Ishikawa (cell line): ENCODE measurements around the gene PARP8.

Source experiments
- CREB1 ChIP-seq: IDR thresholded peaks from 2 replicates; pipeline ENCODE4 v1.6.1; 2012; ENCODE audit warnings: low read depth
- EP300 ChIP-seq: IDR thresholded peaks from 2 replicates; pipeline ENCODE4 v1.6.1; 2012; ENCODE audit warnings: borderline replicate concordance
- TAF1 ChIP-seq: IDR thresholded peaks from 2 replicates; pipeline ENCODE4 v1.6.1; 2012; ENCODE audit warnings: low read depth, mild to moderate bottlenecking
- TF ChIP-seq, protein P1 (sequence below): IDR thresholded peaks from 2 replicates; pipeline ENCODE4 v1.6.1; 2012
- TF ChIP-seq, protein P2 (sequence below): IDR thresholded peaks from 2 replicates; pipeline ENCODE4 v1.6.1; 2012; ENCODE audit warnings: low read depth, mild to moderate bottlenecking

DNA sequence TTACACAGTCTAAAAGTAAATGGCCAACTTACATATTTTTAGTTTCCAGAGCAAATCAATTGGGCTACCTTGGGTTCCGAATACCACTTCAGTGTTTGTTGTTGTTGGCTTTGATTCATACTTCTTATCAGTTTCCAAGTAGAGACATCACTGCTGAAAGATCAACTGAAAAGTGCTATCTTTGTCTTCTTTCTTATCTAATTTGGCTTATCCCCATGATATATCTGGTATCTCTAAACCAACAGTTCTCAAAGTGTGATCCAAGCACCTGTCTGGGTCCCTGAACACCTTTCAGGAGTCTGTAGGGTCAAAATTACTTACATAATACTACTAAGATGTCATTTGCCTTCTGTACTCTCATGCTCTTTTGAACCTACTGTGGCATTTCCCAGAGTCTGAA is 200.0 kb downstream of the PARP8 start:
- no peak for TF ChIP-seq TAF1
- TF ChIP-seq, protein P1, sequence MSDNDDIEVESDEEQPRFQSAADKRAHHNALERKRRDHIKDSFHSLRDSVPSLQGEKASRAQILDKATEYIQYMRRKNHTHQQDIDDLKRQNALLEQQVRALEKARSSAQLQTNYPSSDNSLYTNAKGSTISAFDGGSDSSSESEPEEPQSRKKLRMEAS = no peak
- TF ChIP-seq, protein P2, sequence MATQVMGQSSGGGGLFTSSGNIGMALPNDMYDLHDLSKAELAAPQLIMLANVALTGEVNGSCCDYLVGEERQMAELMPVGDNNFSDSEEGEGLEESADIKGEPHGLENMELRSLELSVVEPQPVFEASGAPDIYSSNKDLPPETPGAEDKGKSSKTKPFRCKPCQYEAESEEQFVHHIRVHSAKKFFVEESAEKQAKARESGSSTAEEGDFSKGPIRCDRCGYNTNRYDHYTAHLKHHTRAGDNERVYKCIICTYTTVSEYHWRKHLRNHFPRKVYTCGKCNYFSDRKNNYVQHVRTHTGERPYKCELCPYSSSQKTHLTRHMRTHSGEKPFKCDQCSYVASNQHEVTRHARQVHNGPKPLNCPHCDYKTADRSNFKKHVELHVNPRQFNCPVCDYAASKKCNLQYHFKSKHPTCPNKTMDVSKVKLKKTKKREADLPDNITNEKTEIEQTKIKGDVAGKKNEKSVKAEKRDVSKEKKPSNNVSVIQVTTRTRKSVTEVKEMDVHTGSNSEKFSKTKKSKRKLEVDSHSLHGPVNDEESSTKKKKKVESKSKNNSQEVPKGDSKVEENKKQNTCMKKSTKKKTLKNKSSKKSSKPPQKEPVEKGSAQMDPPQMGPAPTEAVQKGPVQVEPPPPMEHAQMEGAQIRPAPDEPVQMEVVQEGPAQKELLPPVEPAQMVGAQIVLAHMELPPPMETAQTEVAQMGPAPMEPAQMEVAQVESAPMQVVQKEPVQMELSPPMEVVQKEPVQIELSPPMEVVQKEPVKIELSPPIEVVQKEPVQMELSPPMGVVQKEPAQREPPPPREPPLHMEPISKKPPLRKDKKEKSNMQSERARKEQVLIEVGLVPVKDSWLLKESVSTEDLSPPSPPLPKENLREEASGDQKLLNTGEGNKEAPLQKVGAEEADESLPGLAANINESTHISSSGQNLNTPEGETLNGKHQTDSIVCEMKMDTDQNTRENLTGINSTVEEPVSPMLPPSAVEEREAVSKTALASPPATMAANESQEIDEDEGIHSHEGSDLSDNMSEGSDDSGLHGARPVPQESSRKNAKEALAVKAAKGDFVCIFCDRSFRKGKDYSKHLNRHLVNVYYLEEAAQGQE = no peak
- TF ChIP-seq CREB1 = no peak
- no peak for TF ChIP-seq EP300
